Measurements from ENCODE around the gene RHBG. TPM values are rescaled to one million over a fixed set of nuclear protein-coding genes. Genes with fewer than 3 reads are reported as not detected.
A peak's percentile ranks its signal among the peaks of the same experiment; 100 is the strongest.

The RHBG gene
- total RNA-seq, 1 experiment from 2014 or later: 1.5 TPM

DNA sequence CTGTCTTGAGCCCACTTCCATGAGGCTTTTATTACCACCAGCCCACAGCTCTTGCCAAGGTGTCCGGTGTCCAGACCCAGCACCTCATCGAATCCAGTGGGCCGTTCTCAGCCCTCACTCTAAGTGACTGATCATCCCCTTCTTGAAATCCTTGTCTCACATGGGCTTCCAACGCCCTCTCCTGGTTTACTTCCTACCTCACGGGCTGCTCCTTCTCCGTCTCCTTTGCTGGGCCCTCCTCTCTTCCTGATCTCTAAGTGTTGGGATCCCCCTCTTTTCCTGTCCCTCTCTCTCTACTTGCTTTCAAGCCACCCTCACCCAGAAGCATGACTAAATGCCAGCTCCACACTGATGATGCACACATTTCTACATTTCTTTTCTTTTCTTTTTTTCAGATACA is 9.0 kb upstream of the RHBG start:
- no peaks in the 10 kb centered on the region for H3K79me2 ChIP-seq (ENCODE audit: insufficient read depth, low read length)
- H2BK20ac ChIP-seq (ENCODE audit: low read depth, low read length, poor library complexity, severe bottlenecking): no peak overlapping the region
- no peak overlapping the region for H3K14ac ChIP-seq (ENCODE audit: insufficient read depth, low read length)
- H2BK12ac ChIP-seq (ENCODE audit: insufficient read length, low read depth, low read length): no peak overlapping the region
- H3K4ac ChIP-seq (ENCODE audit: low read depth, low read length): no peak overlapping the region
- no peaks in the 10 kb centered on the region for H3K79me1 ChIP-seq (ENCODE audit: insufficient read depth, low read depth, low read length, poor library complexity, severe bottlenecking)
- H3K27me3 ChIP-seq (ENCODE audit: insufficient read depth, low read length): no peaks in the 10 kb centered on the region
- DNase-seq: peak; percentile 73
- H4K20me1 ChIP-seq (ENCODE audit: control insufficient read depth, insufficient read depth, insufficient read length): no peaks in the 10 kb centered on the region
- Mint-ChIP-seq H3K4me3 (no peak overlapping the region; a peak in 1 of 5 replicates), H3K4me1 (peaks cover 15 to 19% of the 10 kb centered on the region in 2 experiments), H3K27me3 (ENCODE audit: low read depth) (peaks cover 29% of the 10 kb centered on the region), H3K36me3 (ENCODE audit: insufficient read depth in 1 of 3, low read depth in 3 of 3) (no peaks in the 10 kb centered on the region), H3K9me3 (peaks cover 0 to 3% of the 10 kb centered on the region in 2 experiments; a peak in 2 of 5 replicates), H3K27ac (0 out of 7 replicates have a peak overlapping the region, but pooled peaks of 1 of the 3 experiments have one; percentile 25)
- no peak overlapping the region for H3T11ph ChIP-seq (ENCODE audit: low read length)
- no peak overlapping the region for H3K18ac ChIP-seq (ENCODE audit: insufficient read length, low read depth, low read length)
- WGBS (ENCODE audit: extremely low coverage, insufficient read length, low lambda C conversion rate): no CpG with 5 or more reads among the region's 6 CpGs
- H4K5ac ChIP-seq (ENCODE audit: insufficient read length, low read depth, low read length): no peak overlapping the region
- no peak overlapping the region for H3K27ac ChIP-seq (ENCODE audit: insufficient read length, low read depth, low read length)
- no peaks in the 10 kb centered on the region for H3K23me2 ChIP-seq (ENCODE audit: insufficient read length, low read depth, low read length, poor library complexity, severe bottlenecking)
- no peak overlapping the region for H2AFZ ChIP-seq (ENCODE audit: low read length)
- peak; percentile 65 for TF ChIP-seq CTCF (conservative IDR thresholded peaks at IDR 0.05)
- no peak overlapping the region for H4K91ac ChIP-seq (ENCODE audit: insufficient read length, low read depth, low read length)
- no peak overlapping the region for H2BK5ac ChIP-seq (ENCODE audit: insufficient read length, low read length)
- H3K23ac ChIP-seq (ENCODE audit: insufficient read length, low read depth, low read length): no peak overlapping the region
- H4K8ac ChIP-seq (replicated peaks; ENCODE audit: insufficient read length, low read depth, low read length): no peak overlapping the region
- no peak overlapping the region for H2BK120ac ChIP-seq (ENCODE audit: low read depth, low read length, poor library complexity, severe bottlenecking)
- no peaks in the 10 kb centered on the region for H3K9me3 ChIP-seq (ENCODE audit: control insufficient read depth, low read depth, low read length)
- H3K9ac ChIP-seq (ENCODE audit: extremely low read depth, insufficient read length, low read length): no peak overlapping the region
- no peak overlapping the region for H2AK5ac ChIP-seq (ENCODE audit: insufficient read length, low read length)
- no peak overlapping the region for H3K56ac ChIP-seq (ENCODE audit: insufficient read length, low read depth, low read length)
- no peaks in the 10 kb centered on the region for H3K4me1 ChIP-seq (ENCODE audit: insufficient read depth, low read length)
- no peak overlapping the region for H2BK15ac ChIP-seq (ENCODE audit: low read depth, low read length)
- no peak overlapping the region for H3K4me2 ChIP-seq (ENCODE audit: insufficient read depth, insufficient read length, low read length)
